ENCODE results near the gene SMOC1.

The SMOC1 gene

GRCh38 chr14:69943084-69943780 lies 64.0 kb downstream of the SMOC1 start:
- DNase-seq (ENCODE audit: low read depth), result no peak

DNA sequence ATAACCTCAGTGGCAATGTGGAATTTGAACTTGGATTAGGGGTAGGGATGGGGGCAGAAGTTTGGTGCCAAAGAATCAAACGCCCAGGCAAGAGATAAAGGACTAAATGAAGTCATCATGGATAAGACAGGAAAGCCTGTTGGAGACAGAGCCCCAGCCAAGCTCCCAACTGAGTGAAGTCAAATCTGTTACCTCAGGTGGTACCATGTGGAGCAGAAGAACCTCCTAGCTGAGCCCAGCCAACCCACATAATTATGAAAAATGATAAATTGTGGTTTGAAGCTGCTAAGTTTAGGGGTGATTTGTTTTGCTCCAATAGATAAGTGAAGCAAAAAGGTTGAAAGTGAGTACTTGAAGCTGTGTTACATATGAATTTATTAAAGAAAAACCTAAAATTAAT lies 66.1 kb downstream of the SMOC1 start:
- no peak for DNase-seq (ENCODE audit: low read depth)

DNA sequence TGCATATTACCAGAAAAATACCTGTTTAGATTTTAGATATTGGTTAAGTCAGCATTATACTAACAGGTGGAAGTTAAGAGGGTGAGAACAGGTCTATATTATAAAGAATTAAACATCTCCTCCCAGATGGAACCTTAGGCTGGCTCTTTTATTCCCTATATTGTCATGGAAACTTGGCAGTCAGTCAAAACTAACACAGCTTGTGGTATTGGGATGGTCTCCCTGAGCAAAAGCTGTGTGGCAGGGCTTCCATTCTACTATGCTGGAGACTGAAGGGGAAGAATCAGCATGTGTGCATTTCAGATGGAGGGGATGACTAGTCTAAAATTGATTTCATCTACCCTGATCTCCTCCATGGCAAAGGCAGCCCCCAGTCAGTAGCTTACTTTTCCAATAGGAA lies 66.7 kb downstream of the SMOC1 start:
- no peak for DNase-seq (ENCODE audit: low read depth)

DNA sequence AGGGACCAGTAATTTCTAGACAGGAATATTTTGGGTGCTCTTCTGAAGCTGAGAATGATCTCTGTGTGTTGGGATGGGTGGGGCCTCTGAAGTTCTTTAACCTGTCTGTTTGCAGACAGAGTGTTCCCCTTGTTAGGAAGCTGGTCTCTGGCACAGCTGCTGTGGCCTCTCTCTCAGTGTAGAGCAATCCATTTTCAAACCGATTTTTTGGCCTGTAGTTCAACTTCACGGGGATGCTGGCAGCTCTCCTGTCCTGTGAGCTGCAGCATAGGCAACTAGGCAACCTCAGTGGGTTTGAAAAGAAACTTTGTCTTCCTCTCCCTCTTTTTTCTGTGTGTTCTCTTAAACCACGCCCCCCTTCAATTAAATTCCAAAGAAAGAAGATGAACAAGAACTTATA lies 69.1 kb downstream of the SMOC1 start:
- no peak for DNase-seq (ENCODE audit: low read depth)

GRCh38 chr14:69951263-69951662 lies 72.0 kb downstream of the SMOC1 start:
- DNase-seq (ENCODE audit: low read depth), result no peak

DNA sequence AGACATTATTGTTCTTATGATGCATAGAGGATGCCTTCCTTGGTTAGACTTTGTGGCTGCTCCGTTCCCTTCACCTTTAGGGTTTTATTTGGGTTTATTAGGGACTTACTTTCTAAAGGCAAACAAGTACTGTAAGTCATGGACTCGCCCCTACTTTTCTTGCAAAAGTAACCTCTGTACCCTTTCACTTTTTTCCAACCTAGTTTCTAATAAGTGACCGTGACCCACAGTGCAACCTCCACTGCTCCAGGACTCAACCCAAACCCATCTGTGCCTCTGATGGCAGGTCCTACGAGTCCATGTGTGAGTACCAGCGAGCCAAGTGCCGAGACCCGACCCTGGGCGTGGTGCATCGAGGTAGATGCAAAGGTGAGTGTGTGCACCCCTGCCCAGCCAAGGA lies 72.7 kb downstream of the SMOC1 start:
- DNase-seq (ENCODE audit: low read depth), result no peak

GRCh38 chr14:69953266-69953915 lies 74.2 kb downstream of the SMOC1 start:
- no peak for DNase-seq (ENCODE audit: low read depth)

DNA sequence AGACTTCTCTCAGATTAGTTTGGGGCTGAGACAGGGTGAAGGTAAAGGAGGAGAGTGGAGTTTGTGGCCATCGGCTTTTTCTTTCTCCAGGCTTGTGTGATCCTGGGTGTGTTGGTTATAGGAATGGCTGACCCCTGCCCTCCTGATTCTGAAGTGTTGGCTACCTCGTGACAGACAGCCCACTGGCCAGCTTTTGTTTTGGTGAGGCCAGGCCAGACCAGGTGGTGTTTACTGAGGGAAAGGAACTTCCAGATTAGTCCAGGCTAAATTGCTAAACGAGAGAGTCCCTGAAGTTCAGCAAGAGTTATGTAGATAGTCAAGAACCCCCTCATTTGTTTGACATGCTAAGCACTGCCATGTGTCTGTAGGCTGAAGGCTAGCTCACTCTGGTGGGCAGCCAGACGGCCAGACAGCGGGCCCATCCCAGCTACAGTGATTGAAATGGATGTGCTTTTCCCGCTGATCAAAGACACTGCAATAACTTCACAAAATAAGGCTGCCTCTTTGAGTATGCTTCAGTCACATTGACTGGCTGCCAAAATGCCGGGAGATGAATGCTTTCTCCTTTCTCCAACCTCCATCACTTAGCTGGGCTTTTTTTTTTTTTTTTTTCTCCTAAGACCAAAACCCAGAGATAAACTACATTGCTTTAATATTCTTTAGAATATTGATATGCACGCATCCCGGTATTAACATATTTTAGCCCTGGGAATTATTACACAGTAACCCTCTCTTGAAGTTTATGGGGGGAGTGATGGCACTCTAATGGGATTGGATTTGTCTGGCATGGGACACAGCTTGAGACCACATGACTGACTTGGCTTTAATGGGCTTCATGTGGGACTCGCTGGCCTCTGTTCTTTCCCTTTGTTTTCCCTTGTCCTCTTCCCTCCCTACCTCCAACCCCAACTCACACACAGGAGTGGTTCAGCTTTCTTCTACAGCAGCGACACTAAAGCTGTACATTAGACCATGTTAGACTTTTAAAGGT lies 76.9 kb downstream of the SMOC1 start:
- no peak for DNase-seq (ENCODE audit: low read depth)

DNA sequence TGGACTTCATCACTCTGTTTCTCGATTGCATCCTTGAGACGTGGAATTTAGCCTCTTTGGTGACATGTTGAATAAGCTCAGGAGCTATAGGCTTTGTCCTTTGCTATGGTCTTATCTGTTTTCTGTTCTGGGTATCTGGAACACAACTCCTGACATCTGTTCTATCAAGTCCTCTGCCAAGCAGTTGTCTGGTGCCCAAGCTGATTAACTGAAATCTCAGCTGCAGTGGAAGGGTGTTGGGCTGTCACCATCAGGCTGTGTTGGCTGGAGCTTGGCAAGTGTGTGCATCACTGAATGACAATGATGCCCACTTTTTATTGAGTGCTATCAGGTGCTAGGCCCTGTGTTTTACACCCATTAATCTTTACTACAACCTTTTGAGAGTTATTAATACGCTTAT lies 77.8 kb downstream of the SMOC1 start:
- DNase-seq (ENCODE audit: low read depth), result no peak

DNA sequence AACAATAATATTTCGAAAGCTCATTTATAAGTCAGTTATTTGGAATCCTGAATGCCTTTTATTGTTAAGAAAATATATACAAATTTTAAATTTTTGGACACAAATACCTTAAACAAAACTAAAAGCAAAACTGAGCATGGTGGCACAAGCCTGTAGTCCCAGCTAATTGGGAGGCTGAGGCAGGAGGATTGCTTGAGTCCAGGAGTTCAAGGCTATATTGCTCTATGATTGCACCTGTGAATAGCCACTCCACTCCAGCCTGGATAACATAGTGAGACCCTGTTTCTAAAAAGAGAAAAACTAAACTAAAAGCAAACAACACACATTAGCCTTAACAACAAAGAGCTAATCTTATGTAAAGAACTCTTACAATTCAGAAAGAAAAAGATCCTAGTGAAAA lies 78.8 kb downstream of the SMOC1 start:
- DNase-seq (ENCODE audit: low read depth), result no peak

DNA sequence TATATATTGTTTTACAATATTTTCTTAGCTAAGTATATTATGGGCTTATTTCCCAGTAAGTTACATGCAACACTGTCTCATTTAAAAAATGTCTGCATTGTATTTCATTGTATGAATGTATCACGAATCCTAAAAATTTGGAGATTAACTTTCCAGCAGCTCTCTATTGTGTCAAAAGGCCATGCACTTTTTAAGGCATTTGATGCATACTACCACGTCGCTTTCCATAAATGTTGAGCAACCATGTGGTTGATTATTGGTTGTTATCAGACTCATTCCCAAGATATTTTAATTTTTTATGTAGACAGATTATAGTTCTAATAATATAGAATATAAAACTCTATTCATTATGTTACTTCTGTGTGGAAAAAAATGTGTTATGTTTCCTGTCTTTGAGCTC lies 79.9 kb downstream of the SMOC1 start:
- DNase-seq (ENCODE audit: low read depth), result no peak

DNA sequence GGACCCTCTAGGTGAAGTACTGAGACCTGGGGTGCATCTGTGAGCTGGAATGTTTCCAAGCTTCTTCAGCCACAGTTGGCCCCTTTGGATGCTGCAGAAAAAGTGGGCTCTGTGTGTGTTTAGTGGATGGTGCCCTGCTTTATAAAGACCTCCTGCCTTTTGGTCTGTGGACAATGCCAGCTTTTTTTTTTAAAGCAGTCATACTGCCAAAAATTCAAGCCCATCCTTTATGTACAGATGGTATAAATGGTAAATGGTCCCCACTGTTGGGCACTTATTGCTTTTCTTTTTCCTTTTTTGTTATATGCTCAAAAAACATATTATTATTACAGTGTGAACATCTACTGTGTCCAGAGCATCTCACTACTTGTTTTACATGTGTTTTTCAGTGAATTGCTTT lies 81.1 kb downstream of the SMOC1 start:
- no peak for DNase-seq (ENCODE audit: low read depth)

DNA sequence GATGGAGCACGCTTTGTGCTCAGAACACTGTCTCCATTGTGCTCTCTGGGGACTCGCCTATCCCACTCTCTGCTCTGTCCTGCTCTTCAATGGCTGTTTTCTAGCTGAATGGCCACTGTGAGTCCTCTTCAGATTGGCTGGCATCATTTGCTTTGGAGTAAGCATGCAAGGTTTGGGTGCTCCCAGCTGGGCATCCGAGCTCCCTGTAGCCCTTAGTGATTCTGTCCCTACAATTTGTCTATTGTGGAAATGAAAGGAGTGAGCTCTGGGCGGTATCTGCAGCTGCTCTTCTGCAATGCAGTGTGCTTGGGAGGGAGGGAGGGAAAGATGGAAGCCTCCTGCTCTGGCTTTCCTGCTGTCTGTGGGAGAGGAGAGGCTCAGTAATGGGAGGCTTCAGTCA lies 84.8 kb downstream of the SMOC1 start:
- no peak for DNase-seq (ENCODE audit: low read depth)

- no peak for DNase-seq (ENCODE audit: low read depth)
Observed at GRCh38 chr14:69964841-69965240, 85.6 kb downstream of the SMOC1 start.

GRCh38 chr14:69968132-69968531 lies 88.9 kb downstream of the SMOC1 start:
- no peak for DNase-seq (ENCODE audit: low read depth)

DNA sequence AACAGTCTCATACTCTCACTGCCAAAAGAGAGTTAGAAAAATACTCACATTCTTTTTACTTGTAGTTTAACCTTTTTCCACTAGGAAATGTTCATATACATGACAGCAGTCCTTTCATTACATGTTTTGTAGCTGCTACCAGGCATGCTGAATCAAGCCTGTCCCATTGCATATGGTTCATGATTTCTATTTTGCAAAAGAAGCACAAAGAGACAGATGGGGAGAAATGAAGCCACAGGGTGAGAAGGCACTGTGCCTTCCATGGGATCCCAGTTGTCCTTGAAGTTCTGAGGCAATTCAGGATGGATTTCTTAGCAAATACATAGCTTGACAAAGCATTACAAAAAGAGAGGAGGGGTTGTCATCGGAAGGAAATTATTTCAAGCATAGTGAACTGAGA lies 89.5 kb downstream of the SMOC1 start:
- no peak for DNase-seq (ENCODE audit: low read depth)

GRCh38 chr14:69972755-69973154 lies 93.5 kb downstream of the SMOC1 start:
- DNase-seq (ENCODE audit: low read depth), result no peak

DNA sequence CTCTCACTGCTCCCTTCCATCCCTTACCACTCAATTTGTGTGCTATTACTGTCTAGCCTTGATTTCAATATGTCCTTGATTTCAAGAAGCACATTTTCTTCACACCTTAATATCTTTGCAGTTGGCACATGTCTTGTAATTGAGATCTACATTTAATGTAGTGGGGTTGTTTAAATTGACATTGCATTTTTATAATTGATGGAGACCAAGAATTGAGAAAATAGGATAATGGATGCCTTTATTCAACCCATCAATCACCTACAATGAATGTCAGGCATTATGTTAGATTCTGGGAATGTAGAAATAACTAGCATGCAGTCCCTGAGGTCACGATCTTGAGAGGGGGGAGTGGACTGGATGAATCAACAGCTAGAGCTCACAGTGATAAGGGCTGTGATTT lies 94.6 kb downstream of the SMOC1 start:
- no peak for DNase-seq (ENCODE audit: low read depth)

GRCh38 chr14:69979882-69980281 lies 100.7 kb downstream of the SMOC1 start:
- DNase-seq (ENCODE audit: low read depth), result no peak

GRCh38 chr14:69980457-69981425 lies 101.5 kb downstream of the SMOC1 start:
- no peak for DNase-seq (ENCODE audit: low read depth)

DNA sequence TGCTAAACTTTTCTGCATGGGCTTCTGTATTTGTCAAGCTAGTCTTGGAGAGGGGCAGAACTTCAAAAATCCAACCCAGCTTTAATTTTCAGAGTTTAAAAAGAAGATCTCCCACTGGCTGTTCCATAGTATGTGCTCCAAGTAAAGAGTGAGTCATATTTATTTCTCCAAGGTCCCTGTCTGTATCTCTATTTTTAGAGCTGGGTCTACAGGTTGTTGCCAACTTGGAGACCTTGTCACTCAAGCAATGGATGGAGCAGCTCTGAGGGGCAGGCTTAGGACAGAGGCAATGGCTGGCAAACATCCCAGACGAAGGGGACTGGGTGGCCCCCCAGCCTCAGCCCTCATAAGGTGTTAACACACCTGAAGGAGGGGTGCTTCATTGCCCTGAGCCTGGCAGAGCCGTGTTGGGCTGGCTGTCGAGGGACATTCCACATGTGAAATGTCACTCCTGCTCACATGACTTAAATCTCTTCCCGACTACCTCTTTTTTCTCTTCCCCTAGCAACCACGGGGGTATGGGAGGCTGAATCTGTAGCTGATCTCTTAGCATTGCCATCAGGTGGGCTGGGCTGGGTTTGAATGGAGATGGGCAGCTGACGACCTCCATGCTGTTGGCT lies 103.1 kb downstream of the SMOC1 start:
- no peak for DNase-seq (ENCODE audit: low read depth)
